Effector CD8-positive, alpha-beta T cell (primary cell): ENCODE results near the gene CDC42BPA.
"Not testable (repeated sequence)": the region's sequence is repeated elsewhere in the genome, so short reads cannot be mapped to it uniquely, and the experiment has no call there.

ENCODE experiments used
- DNase-seq: peaks from one replicate; lab custom pipeline; 2025; lab: John Stamatoyannopoulos, UW

Gene CDC42BPA

DNA sequence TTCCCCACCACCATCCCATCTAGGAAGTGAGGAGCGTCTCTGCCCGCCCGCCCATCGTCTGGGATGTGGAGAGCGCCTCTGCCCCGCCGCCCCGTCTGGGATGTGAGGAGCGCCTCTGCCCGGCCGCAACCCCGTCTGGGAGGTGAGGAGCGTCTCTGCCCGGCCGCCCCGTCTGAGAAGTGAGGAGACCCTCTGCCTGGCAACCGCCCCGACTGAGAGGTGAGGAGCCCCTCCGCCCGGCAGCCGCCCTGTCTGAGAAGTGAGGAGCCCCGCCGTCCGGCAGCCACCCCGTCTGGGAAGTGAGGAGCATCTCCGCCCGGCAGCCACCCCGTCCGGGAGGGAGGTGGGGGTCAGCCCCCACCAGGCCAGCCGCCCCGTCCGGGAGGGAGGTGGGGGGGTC, 185.6 kb downstream of the CDC42BPA start:
- DNase-seq, result not testable (repeated sequence)

DNA sequence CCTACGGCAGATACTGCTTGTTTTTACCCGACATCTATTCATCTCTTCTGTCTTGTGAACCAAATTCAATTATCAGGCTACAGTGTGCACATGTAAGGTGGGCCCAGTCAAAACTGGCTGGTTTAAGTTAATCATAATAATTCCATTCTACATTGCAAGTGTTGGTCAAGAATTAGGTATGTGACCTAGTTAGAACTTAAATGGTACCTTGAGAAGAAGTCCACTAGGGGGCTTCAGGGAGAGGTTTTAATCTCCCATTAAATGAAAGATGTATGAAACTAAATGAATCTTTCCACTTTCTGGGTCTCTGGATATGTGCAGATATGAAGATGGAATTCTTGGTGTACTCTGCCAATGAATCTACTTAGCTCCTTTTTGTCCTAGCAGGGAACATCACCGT, 187.1 kb downstream of the CDC42BPA start:
- no peak for DNase-seq

DNA sequence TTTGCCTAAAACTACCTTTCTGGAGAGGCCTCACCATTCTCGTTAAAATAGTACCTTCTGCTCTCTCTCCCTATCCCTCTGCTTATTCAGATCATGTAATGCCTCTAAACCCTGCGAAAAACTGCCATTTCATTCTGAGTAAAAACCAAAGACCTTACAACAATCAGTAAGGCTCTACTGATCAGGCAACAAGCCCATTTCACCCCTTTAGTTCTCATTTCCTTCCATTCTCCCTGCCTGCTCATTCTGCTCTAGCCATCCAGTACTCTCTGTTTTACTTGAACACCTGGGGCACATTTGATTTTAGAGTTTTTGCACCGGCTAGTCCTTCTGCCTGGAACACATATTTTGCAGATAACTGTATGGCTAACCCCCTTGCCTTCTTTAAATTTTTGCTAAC, 190.4 kb downstream of the CDC42BPA start:
- no peak for DNase-seq

GRCh38 chr1:227125929-227126545, 192.3 kb downstream of the CDC42BPA start:
- DNase-seq, result no peak

- DNase-seq, result no peak
Observed at GRCh38 chr1:227124473-227124872, 193.8 kb downstream of the CDC42BPA start.

DNA sequence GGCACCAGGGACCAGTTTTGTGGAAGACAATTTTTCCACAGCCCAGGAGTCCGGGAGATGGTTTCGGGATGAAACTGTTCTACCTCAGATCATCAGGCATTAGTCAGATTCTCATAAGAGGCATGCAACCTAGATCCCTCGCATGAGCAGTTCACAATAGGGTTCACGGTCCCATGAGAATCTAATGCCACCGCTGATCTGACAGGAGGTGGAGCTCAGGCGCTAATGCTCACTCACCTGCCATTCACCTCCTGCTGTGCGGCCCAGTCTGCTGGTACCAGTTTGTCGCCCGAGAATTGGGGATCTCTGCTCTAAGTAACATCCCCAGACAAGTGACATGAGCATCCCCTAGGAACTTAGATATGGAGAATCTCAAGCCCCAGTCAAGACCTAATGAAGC, 197.5 kb downstream of the CDC42BPA start:
- no peak for DNase-seq

GRCh38 chr1:227112538-227112937, 205.8 kb downstream of the CDC42BPA start:
- DNase-seq, result no peak

DNA sequence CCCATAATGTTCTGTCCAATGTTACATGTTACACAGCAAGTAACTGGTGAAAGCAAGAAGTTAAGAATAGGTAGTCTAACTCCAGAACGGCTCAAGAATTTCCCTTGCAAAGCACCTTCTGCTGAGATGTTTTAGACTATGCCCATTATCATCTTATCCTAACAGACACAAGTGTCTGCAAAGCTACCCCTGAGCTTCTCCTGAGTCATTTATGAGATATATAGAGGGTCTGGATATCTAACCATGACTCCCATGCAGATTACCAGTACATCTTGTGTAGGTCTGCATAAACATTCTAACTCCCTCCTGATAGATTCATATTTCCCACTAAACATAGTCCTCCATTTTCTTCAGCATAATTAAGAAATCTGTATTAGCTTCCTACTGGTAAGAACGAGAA, 206.5 kb downstream of the CDC42BPA start:
- no peak for DNase-seq

DNA sequence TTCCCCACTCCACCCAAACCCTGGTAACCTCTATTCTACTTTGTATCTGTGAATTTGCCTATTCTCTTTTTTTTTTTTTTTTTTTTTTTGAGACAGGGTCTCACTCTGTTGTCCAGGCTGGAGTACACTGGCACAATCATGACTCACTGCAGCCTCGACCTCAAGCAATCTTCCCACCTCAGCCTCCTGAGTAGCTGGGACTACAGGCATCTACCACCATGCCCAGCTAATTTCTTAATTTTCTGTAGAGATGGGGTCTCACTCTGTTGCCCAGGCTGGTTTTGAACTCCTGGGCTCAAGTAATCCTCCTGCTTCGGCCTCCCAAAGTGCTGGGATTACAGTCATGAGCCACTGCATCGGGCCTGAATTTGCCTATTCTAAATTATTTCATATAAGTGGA, 213.0 kb downstream of the CDC42BPA start:
- not testable (repeated sequence) for DNase-seq

DNA sequence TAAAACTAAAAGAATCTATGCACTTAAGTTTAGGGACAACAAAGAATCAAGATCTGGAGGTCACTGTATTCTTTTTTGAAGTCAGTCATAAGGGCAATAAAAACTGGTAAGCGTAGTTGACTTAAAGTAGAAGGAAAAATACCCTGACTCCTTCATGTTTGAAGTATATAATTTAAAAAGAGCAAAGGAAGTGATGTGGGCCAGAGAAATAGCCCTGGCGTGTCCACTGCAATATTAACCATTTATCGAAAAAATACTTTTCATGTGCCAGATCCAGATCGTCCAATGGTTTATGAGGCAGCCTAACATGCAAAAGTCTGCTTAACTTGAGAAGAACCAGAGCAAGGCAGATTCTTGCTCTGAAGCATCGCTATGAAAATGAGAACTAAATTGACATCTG, 216.2 kb downstream of the CDC42BPA start:
- no peak for DNase-seq

- no peak for DNase-seq
Observed at GRCh38 chr1:227094249-227094966, 223.9 kb downstream of the CDC42BPA start.

- DNase-seq, result no peak
Observed at GRCh38 chr1:227093309-227093708, 225.0 kb downstream of the CDC42BPA start.

DNA sequence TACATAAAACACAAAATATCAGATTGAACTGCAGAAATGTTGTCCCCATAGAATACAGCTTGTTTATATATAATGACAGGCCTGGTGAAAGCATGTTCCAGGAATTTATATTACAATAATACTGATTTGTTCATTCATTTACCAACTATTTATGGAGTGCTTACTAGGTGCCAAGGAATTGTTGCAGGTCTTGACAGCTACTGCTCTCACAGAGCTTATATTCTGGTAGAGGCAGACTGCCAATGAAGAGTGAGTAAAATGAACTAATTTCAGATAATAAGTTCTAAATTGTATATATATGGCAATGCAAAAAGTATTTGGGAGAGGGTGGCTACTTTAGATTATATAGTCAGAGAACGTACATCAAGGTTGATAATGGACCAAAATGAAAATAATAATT, 226.2 kb downstream of the CDC42BPA start:
- no peak for DNase-seq

GRCh38 chr1:227086636-227087035, 231.7 kb downstream of the CDC42BPA start:
- no peak for DNase-seq

- no peak for DNase-seq
Observed at GRCh38 chr1:227082999-227083746, 235.1 kb downstream of the CDC42BPA start.

- no peak for DNase-seq
Observed at GRCh38 chr1:227077783-227078182, 240.5 kb downstream of the CDC42BPA start.

GRCh38 chr1:227073786-227074185, 244.5 kb downstream of the CDC42BPA start:
- no peak for DNase-seq

GRCh38 chr1:227072991-227073390, 245.3 kb downstream of the CDC42BPA start:
- no peak for DNase-seq

GRCh38 chr1:227071895-227072587, 246.3 kb downstream of the CDC42BPA start:
- DNase-seq, result no peak

GRCh38 chr1:227070638-227071285, 247.5 kb downstream of the CDC42BPA start:
- no peak for DNase-seq

GRCh38 chr1:227069490-227069889, 248.8 kb downstream of the CDC42BPA start:
- DNase-seq, result no peak

DNA sequence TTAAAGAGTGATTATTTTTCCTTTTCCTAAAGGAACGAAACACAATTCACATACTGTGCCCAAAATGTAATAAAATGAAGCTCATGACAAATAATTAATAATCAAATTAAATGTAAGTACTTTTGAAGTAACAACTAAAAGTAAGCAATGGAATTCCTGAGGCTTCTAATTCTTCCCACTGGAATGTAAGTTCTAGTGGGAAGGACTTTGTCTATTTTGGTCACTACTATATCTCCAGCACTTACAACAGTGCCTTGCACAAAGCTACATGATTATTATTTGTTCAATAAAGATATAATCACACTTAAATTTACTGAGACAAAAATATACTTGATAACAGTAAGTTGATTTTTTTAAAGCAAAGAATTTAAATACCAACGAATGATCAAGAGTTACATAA, 249.4 kb downstream of the CDC42BPA start:
- no peak for DNase-seq
